GM21390 (cell line): Measurements from ENCODE around the gene EMC8.
"Not testable (repeated sequence)": the region's sequence is repeated elsewhere in the genome, so short reads cannot be mapped to it uniquely, and the experiment has no call there.

Experiments used
- ATAC-seq: cut with Tn5 transposase; IDR thresholded peaks from one replicate; pipeline ENCODE4 v1.9.1; 2021; ENCODE audit not compliant: unreplicated experiment

Gene EMC8

GRCh38 chr16:85799497-85800320, at the start of gene EMC8, which contains the start of gene COX4I1:
Gene EMC8, minus strand, starts transcription at chr16:85799544. Its CDS starts 249 bp downstream, at chr16:85799295.
Gene COX4I1, plus strand, starts transcription at chr16:85799695. Its CDS starts 1,511 bp downstream, at chr16:85801206.
- peak; percentile 82 for ATAC-seq

- no peak for ATAC-seq
These were observed 49.6 kb upstream of the EMC8 start for GRCh38 chr16:85848986-85849385.

- ATAC-seq: no peak
These were observed 48.6 kb upstream of the EMC8 start for GRCh38 chr16:85847681-85848601.

- ATAC-seq: no peak
These were observed 47.7 kb upstream of the EMC8 start for GRCh38 chr16:85847036-85847435.

GRCh38 chr16:85846461-85846860, 47.1 kb upstream of the EMC8 start:
- ATAC-seq: no peak

- ATAC-seq: no peak
These were observed 45.9 kb upstream of the EMC8 start for GRCh38 chr16:85845266-85845665.

GRCh38 chr16:85844786-85845185, 45.4 kb upstream of the EMC8 start:
- ATAC-seq: no peak

GRCh38 chr16:85844169-85844481, 44.8 kb upstream of the EMC8 start:
- ATAC-seq: no peak

- no peak for ATAC-seq
These were observed 44.3 kb upstream of the EMC8 start for GRCh38 chr16:85843471-85844168.

- no peak for ATAC-seq
These were observed 43.5 kb upstream of the EMC8 start for GRCh38 chr16:85842848-85843247.

- ATAC-seq: no peak
These were observed 43.1 kb upstream of the EMC8 start for GRCh38 chr16:85842435-85842834.

GRCh38 chr16:85840801-85841200, 41.5 kb upstream of the EMC8 start:
- ATAC-seq: no peak

GRCh38 chr16:85840395-85840794, 41.1 kb upstream of the EMC8 start:
- no peak for ATAC-seq

- no peak for ATAC-seq
These were observed 40.4 kb upstream of the EMC8 start for GRCh38 chr16:85839681-85840240.

- no peak for ATAC-seq
These were observed 39.7 kb upstream of the EMC8 start for GRCh38 chr16:85838876-85839585.

- no peak for ATAC-seq
These were observed 39.0 kb upstream of the EMC8 start for GRCh38 chr16:85838381-85838780.

- ATAC-seq: not testable (repeated sequence)
These were observed 38.3 kb upstream of the EMC8 start for GRCh38 chr16:85837654-85838053.

- no peak for ATAC-seq
These were observed 37.6 kb upstream of the EMC8 start for GRCh38 chr16:85836706-85837582.

- ATAC-seq: no peak
These were observed 36.8 kb upstream of the EMC8 start for GRCh38 chr16:85835956-85836705.
